Ovary (tissue), 3 donors: ENCODE data around the gene WNK4.

Experiments used
- CTCF ChIP-seq, 3 donors: fragments of 450-650 bp in 2 of 3; fragments of 200-600 bp in 1 of 3; IDR thresholded peaks; one replicate each; pipeline versions ENCODE4 v1.5.1 to v1.8.0; 2016 to 2022; ENCODE audit warnings: antibody characterized with exemption in 3 of 3, mild to moderate bottlenecking in 1 of 3
- POLR2A ChIP-seq: fragments of 450-650 bp; IDR thresholded peaks from one replicate; pipeline ENCODE4 v1.6.1; 2017; ENCODE audit warnings: antibody characterized with exemption, mild to moderate bottlenecking, moderate library complexity
- donor health status: DM: no; HTN: no; CAD: no.

- TF ChIP-seq CTCF (IDR thresholded peaks at IDR 0.05) (no peak), POLR2A (no peak)
Measured at GRCh38 chr17:42809250-42809649, 28.8 kb downstream of the WNK4 start.
